Suprapubic skin (tissue), 4 donors: ENCODE measurements around the gene BIRC6. TPM values are rescaled to one million over a fixed set of nuclear protein-coding genes. Genes with fewer than 3 reads are reported as not detected.

Experiments
- DNase-seq, 2 donors: peaks; one replicate each; pipeline ENCODE4 v3.0.0-alpha.2; 2019; ENCODE audit warnings: low spot score in 2 of 2
- H3K27ac ChIP-seq: fragments of 200-600 bp; sonication (generic); one replicate; pipeline ENCODE4 v1.5.1; 2019
- H3K27me3 ChIP-seq: fragments of 200-600 bp; sonication (generic); one replicate; pipeline ENCODE4 v1.5.1; 2019
- H3K36me3 ChIP-seq: fragments of 200-600 bp; sonication (generic); one replicate; pipeline ENCODE4 v1.5.1; 2019
- H3K4me1 ChIP-seq: fragments of 200-600 bp; sonication (generic); one replicate; pipeline ENCODE4 v1.5.1; 2019
- H3K4me3 ChIP-seq: fragments of 200-600 bp; sonication (generic); one replicate; pipeline ENCODE4 v1.5.1; 2019; ENCODE audit warnings: mild to moderate bottlenecking
- H3K9me3 ChIP-seq: fragments of 200-600 bp; sonication (generic); one replicate; pipeline ENCODE4 v1.5.1; 2019
- EP300 ChIP-seq: sonication (generic); formaldehyde crosslinking; IDR thresholded peaks from one replicate; pipeline ENCODE4 v1.6.1; 2017; ENCODE audit warnings: antibody characterized with exemption
- POLR2A ChIP-seq, 2 donors: fragments of 450-650 bp; IDR thresholded peaks; one replicate each; pipeline ENCODE4 v1.6.1; 2017; ENCODE audit warnings: antibody characterized with exemption in 2 of 2, mild to moderate bottlenecking in 2 of 2, moderate library complexity in 2 of 2
- POLR2AphosphoS5 ChIP-seq, 3 donors: sonication (generic); formaldehyde crosslinking; IDR thresholded peaks; one replicate each; pipeline ENCODE4 v1.6.1; 2017; ENCODE audit warnings: antibody characterized with exemption in 3 of 3
- WGBS: methylation state at CpG from one replicate; pipeline ENCODE4 v1.1.5; 2018; 5-methylcytosine and 5-hydroxymethylcytosine counted together
- total RNA-seq, 4 donors: library from RNA; depleted of rRNA; stranded (reverse); fragments of >200 nt; gene quantifications; one replicate each; pipeline ENCODE4 v1.1.0, GENCODE V29; 2016
- TF ChIP-seq, protein P1 (sequence below), 2 donors: fragments of 200-600 bp in 1 of 2; fragments of 450-650 bp in 1 of 2; sonication (generic) in 1 of 2; IDR thresholded peaks; one replicate each; pipeline ENCODE4 v1.5.1; 2016 to 2019; ENCODE audit warnings: antibody characterized with exemption in 2 of 2, mild to moderate bottlenecking in 1 of 2, moderate library complexity in 1 of 2

Gene BIRC6
- total RNA-seq, 4 donors from 2014 or later, result 101 to 319 (median 109) TPM

DNA sequence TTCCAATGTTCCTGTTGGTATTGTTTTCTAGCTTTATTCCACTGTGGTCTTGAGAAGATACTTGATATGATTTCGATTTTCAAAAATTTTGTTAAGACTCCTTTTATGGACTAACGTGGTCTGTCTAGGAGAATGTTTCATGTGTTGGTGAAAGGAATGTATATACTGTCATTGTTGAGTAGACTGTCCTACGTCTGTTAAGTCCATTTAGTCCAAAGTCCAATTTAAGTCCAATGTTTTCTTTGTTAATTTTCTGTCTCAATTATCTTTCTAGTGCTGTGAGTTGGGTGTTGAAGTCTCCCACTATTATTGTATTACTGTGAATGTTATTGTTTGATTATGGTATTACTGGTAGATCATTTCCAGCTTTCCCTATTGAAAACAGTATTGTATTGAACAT is 215.2 kb downstream of the BIRC6 start:
- H3K36me3 ChIP-seq, result peaks cover 27% of the 10 kb centered on the region
- no peak overlapping the region for H3K4me3 ChIP-seq
- no peak for TF ChIP-seq POLR2AphosphoS5 (IDR thresholded peaks at IDR 0.05)
- no peak for TF ChIP-seq POLR2A (IDR thresholded peaks at IDR 0.05)
- TF ChIP-seq, protein P1, sequence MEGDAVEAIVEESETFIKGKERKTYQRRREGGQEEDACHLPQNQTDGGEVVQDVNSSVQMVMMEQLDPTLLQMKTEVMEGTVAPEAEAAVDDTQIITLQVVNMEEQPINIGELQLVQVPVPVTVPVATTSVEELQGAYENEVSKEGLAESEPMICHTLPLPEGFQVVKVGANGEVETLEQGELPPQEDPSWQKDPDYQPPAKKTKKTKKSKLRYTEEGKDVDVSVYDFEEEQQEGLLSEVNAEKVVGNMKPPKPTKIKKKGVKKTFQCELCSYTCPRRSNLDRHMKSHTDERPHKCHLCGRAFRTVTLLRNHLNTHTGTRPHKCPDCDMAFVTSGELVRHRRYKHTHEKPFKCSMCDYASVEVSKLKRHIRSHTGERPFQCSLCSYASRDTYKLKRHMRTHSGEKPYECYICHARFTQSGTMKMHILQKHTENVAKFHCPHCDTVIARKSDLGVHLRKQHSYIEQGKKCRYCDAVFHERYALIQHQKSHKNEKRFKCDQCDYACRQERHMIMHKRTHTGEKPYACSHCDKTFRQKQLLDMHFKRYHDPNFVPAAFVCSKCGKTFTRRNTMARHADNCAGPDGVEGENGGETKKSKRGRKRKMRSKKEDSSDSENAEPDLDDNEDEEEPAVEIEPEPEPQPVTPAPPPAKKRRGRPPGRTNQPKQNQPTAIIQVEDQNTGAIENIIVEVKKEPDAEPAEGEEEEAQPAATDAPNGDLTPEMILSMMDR (IDR thresholded peaks at IDR 0.05), result no peak
- TF ChIP-seq EP300, result no peak
- WGBS, result 96% methylated on average over 3 of the region's 3 CpGs
- DNase-seq, result no peak
- no peaks in the 10 kb centered on the region for H3K9me3 ChIP-seq
- H3K4me1 ChIP-seq, result no peaks in the 10 kb centered on the region
- H3K27me3 ChIP-seq, result no peaks in the 10 kb centered on the region
- H3K27ac ChIP-seq, result no peak overlapping the region

DNA sequence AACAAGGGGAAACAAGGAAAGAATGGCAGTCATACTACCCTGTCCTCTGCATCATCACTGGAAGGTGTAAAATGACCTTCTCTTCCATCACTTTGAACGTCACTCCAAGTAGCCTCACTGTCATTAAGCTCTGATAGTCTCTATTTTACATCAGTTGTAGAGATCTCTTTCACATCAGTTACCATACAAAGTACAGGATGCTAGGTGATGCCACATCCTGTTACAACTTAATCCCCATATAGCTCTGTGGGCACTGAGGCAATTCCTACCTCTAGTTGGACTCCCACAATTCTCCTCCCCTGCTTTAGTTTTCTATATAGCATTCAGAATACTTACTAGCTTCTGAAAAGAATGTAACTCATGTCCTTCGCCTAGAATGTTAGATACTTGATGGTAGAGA is 215.9 kb downstream of the BIRC6 start:
- Histone ChIP-seq H3K36me3 (peaks cover 24% of the 10 kb centered on the region), H3K9me3 (no peaks in the 10 kb centered on the region), H3K27me3 (no peaks in the 10 kb centered on the region), H3K4me1 (no peaks in the 10 kb centered on the region), H3K27ac (no peak overlapping the region), H3K4me3 (no peak overlapping the region)
- TF ChIP-seq EP300, result no peak
- no peak for TF ChIP-seq POLR2AphosphoS5 (IDR thresholded peaks at IDR 0.05)
- TF ChIP-seq, protein P1 (IDR thresholded peaks at IDR 0.05), result no peak
- no peak for TF ChIP-seq POLR2A (IDR thresholded peaks at IDR 0.05)
- 94% methylated on average over 2 of the region's 2 CpGs for WGBS
- DNase-seq, result no peak

DNA sequence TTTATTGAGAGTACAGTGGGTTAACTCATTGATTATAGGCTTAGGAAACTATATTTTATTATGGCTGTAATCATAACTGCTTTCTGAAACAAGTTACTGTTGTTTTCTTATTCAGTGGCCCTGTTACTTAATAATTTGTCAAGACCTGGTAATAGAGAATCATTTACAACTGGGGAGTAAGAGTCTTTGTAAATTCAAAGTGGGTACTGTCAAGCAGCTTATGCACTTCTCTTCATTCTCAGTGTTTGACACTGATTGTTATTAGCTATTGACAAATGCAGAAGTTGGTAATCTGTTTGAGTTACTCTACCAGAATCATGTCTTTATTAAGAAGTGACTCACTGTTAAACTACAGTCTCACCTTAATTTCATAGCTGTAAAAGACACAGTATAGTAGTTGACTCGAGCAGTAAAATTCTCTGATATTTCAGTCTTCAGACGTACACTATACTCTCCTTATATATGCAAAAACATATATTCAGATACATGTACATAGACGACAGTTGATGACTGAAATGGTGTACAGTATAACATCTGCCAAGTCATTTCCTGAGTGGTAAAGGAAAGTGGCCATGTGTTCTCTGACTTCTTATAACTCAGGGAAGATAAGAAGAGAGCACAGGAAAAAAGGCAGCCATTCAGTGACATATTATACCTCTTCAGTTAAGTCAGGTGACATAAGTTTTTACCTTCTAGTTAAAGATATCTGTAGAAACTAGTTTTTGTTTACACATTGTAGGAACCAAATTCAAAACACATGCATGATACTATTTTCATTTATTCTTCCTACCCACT is 235.0 kb downstream of the BIRC6 start:
- H3K4me1 ChIP-seq, result no peaks in the 10 kb centered on the region
- WGBS, result 67% methylated on average over 3 of the region's 3 CpGs
- peaks cover 3% of the 10 kb centered on the region for H3K36me3 ChIP-seq
- no peak overlapping the region for H3K27ac ChIP-seq
- no peak overlapping the region for H3K4me3 ChIP-seq
- TF ChIP-seq EP300 (no peak), POLR2A (IDR thresholded peaks at IDR 0.05) (no peak)
- TF ChIP-seq, protein P1 (IDR thresholded peaks at IDR 0.05), result no peak
- no peaks in the 10 kb centered on the region for H3K9me3 ChIP-seq
- H3K27me3 ChIP-seq, result no peaks in the 10 kb centered on the region
- DNase-seq, result no peak

DNA sequence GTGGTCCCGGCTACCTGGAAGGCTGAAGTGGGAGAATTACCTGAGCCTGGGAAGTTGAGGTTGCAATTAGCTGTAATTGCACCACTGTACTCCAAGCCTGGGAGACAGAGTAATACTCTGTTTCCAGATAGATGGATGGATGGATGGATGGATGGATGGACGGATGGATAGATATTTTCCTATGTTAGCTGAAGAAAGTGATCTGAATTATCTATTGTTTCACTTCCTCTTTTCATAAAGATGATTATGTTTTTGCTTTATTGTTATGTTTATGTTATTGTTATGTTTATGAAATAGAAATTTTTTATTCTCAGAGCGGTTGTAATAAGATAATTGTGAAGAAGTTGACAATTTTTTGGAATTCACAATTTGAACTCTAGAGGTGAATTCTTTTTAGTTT is 237.8 kb downstream of the BIRC6 start:
- Histone ChIP-seq H3K36me3 (peaks cover 25% of the 10 kb centered on the region), H3K4me3 (no peak overlapping the region), H3K9me3 (no peaks in the 10 kb centered on the region), H3K27ac (no peak overlapping the region), H3K4me1 (no peaks in the 10 kb centered on the region), H3K27me3 (no peaks in the 10 kb centered on the region)
- DNase-seq, result no peak
- 94% methylated on average over 3 of the region's 3 CpGs for WGBS
- TF ChIP-seq, protein P1 (IDR thresholded peaks at IDR 0.05), result no peak
- TF ChIP-seq POLR2A (IDR thresholded peaks at IDR 0.05), result no peak
- TF ChIP-seq EP300, result no peak
- TF ChIP-seq POLR2AphosphoS5 (IDR thresholded peaks at IDR 0.05), result no peak

DNA sequence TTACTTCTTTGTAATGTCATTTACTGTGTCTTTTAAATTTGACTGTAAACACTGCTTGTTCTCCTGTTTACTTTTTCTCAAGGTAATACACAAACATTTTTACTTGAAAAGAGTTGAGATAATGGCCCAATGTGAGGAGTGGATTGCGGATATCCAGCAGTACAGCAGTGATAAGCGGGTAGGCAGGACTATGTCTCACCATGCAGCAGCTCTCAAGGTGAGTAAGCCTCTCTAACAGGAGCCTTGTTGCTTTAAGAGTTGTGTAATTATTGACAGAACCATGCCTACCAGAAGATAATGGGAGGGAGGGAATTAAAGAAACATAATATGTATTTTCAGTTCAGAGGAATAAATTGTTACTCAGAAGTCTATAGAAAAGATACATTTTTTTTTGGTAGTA is 254.5 kb downstream of the BIRC6 start:
- no peak for TF ChIP-seq POLR2A (IDR thresholded peaks at IDR 0.05)
- TF ChIP-seq POLR2AphosphoS5 (IDR thresholded peaks at IDR 0.05), result no peak
- TF ChIP-seq EP300, result no peak
- TF ChIP-seq, protein P1 (IDR thresholded peaks at IDR 0.05), result no peak
- H3K36me3 ChIP-seq, result peaks cover 82% of the 10 kb centered on the region

More for the DNA sequence above, 254.5 kb downstream of the BIRC6 start:
- no peaks in the 10 kb centered on the region for H3K9me3 ChIP-seq
- 100% methylated on average over 2 of the region's 2 CpGs for WGBS
- H3K27me3 ChIP-seq, result no peaks in the 10 kb centered on the region
- no peaks in the 10 kb centered on the region for H3K4me1 ChIP-seq
- no peak overlapping the region for H3K4me3 ChIP-seq
- H3K27ac ChIP-seq, result no peak overlapping the region
- no peak for DNase-seq
